Stimulated activated CD4-positive, alpha-beta T cell treated with anti-CD3 and anti-CD28 coated beads, TNF-alpha, amount 100 ng/mL, for 48 hours (primary cell): ENCODE measurements around the gene ACOT12.
"Not testable (repeated sequence)": the region's sequence is repeated elsewhere in the genome, so short reads cannot be mapped to it uniquely, and the experiment has no call there.

Experiments used
- DNase-seq, 3 donors: peaks; one replicate each; pipeline ENCODE4 v3.0.0-alpha.2; 2020; ENCODE audit warnings: low read depth in 3 of 3

ACOT12 gene

DNA sequence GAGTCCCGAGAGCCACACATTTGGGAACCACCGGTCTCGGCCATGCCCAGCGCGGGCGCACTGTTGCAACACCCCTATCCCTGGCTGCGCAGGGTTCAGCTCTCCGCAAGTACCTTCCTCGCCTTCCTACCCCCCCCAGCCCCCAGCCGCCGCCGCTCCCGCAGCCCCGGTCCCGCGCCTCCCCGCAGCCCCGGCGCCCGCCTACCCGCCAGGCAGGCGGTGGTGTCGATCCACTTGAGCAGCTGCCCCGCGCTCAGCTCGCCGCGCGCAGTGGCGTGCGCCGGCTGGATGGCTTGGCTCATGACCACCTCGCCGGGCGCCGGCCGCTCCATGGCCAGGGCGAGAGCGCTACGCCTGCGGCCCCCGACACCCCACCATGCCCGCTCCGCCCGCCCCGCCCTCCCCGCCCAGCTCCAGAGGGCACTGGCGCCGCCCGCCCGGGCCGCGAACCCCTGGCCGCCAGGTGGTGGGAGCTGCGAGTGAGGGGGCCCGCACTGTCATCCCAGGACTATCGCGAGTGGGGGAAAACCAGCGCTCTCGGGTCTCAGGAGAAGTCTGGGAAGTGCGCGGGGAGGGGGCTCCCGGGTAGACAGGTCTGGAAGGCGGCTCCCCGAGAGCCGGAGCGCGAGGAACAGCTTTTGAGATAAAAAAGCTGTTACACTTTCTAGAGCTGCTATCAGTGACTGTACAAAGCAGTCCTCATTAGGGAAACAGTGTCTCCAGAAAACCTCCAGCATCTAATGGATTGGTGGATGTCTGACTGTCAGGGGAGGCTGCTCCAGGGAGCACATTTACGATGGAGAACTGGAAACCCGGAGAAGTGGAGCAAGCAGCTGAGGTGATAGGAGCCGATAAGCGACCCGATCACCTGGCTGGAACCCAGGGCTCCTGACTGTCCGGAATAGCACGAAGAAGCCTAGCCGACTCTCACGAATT, at the start of gene ACOT12:
Gene ACOT12, minus strand, starts transcription at position 352 of the 936 bp plus-strand sequence. Its CDS starts 20 bp downstream, at position 332.
- DNase-seq: peak in 1 of 3 donors; percentile 4

DNA sequence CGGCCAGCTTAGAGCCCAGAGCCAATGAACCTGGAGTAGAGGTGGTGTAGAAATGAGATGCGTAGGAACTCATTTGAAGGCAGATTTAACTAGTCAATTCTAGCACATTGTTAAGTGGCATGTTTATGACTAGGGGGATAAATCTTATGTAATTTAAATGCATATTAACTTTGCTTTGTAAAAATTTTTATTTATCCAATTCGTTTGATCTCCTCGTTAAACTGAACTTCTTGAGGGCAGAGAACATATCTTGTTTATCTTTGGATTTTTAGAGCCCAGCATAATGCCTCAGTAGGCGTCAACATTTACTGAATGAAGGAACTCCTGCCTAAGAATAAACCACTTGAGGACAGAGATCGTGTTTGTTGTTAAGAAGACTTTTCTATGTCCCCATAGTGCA, 41.1 kb upstream of the ACOT12 start:
- no peak for DNase-seq

DNA sequence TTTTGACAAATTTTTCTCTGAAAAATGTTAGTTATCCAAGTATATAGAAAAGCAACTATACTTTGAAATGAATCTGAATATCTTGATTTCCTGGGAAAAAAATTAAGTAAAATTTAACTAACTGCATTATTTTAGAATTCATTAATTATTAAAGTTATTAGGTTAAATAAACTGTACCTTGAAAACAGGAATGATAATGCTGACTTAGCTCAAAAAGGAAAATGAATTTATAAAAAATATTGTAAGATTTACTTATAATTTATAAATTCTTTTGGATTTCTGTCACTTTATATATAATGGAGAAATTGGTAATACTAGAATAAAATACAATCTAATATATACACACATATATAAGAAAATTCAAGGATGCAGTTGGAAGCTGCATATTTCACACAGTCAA, 36.1 kb upstream of the ACOT12 start:
- no peak for DNase-seq

DNA sequence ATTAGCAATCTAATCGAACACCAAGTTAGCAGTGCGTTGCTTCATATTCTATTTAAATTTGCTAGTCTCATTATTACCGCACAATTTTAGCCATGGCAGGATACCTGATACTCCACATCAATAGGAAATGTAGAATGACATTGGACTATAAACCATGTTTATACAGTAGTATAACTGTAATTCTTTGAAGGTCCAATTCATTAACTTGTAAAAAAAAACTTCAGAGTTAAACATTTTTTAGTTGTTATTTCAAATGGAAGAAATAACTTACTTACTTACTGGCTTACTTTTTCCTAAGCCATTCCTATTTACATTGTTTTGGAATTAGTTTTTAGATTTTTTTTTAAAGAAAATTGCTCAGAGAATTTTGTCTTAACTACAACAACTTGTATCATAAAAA, 35.4 kb upstream of the ACOT12 start:
- no peak for DNase-seq

DNA sequence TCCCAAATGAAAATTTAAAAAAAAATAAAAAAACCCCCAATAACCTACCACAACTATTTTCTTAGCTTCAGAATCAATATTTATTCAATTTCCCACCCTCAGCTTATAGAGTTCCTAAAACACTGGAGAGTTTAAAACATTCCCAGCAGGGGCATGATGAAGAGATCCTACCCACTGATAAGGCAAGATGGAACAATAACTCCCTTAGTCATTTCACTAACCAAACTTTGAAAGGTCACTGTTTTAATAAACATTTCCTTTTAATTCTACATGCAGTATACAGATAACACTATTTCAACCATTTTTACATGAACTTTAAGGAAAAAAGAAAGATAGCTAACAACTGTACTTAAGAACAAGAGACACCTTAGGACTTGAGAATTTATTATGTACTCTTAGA, 34.9 kb upstream of the ACOT12 start:
- no peak for DNase-seq

DNA sequence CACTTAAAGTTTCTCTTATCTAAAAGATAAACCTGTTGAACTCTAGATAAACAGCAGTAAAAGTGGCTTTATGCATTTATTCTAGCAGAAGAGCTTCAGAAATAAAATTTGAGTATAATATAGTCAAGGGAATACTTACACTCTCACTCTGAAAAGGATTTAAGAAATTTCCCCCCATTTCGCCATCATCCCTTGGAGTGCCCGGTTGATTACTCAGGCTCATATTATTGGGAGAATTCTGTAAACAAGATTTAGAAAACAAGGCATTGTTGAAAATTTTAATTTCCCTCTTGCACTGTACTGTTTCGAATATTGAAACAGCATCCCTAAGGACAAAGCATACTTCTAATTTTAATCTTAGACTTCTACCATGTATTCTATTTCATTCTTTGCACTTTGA, 34.5 kb upstream of the ACOT12 start:
- no peak for DNase-seq

DNA sequence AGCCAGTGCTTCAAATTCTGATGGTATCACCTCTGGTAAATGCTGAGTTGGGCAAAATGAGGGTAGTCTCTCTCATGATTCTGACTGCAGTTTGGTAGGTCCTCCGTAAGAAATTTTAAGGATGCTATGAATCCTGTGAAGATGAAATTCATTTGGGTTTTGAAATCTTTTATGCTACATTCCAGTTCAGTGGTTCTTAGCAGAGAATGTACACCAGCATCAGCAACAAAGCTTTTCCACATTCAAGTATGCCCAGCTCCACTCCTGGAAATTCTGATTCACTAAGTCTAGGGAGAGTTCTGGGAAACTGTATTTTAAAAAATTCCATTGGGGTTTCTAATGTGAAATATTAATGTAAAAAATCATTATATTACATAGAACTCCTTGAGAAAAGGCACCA, 33.6 kb upstream of the ACOT12 start:
- DNase-seq: no peak

DNA sequence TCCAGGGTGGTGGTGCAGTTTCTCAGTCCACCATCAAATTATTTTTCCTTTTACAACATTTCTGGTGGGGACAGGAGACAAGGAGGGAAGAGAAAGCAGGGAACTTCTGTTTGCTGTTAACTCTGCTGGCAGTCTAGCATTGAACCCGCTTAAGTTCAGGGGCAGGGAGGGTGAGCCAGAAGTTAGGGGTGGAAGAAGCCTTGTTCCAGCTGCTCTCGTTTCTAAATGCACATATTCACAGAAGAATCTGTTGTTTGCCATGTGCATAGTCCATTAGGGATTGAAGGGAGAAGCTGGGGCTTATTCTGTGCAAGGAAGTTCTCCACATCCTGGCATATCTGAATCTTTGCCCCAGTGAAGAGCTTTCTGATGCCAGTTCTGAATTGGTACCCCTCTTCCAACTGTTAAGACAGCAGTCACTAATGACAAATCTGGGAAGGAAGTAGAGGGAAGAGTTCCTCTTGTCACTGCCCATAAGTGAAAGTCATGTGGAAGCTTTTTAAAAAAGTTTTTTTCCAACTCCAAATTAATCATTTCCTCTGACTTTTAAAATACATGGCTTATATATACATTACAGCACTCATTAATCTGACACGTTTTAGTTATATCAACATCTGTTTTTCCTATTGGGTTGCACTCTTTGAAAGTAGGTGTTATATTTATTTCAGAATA, 32.6 kb upstream of the ACOT12 start:
- no peak for DNase-seq

DNA sequence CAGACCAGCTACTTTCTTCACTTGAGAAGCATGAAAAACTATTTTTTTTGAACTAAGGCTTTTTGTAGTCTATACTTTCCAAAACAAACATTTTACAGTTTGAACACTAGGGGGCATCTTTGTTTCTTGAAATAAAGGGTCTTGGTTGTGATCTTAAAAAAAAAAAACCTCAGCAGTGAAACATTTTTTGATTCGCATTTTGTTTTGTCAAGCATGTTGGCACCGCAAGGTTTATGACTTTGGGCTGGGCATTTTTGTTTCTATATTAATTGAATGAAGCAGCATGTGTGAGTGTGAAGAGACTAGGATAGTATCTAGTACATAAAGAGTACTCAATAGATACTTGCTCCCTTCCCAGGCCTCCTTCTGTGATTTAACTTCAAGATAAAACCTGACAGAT, 31.6 kb upstream of the ACOT12 start:
- no peak for DNase-seq

DNA sequence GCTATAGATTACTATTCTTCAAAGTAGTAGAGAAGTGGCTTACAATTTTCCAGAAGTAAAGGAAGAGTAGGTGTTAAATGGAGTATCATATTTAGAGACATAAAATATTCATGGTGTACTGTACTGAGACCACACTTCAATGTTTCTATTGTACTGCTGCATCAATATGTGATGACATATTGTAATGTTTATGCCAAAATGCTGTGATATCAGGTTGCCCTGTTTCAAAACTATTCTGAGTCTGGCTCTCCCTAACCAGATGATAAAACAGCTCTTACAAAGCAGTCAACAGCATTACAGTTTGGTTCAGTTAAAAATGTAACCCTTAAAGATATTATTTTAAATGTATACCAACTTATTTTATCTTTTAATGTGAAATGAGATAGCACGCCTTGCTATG, 30.8 kb upstream of the ACOT12 start:
- no peak for DNase-seq

DNA sequence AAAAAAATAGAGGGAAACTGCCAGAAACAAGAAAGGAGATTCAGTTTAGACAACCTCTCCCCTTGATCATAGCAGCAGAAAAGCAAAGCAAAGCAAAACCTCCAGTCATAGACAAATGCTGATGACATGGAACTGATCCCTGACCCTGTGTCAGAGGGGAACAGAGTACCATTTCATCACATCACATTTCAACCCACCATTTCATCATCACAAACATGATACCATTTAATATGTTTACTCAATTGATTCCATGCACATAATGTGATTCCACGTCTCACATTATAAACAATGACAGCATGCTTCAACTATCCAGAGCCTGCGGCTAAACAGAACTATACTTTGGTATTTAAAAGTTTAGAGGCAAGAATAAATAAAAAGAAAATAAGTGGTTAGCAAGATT, 28.7 kb upstream of the ACOT12 start:
- no peak for DNase-seq

DNA sequence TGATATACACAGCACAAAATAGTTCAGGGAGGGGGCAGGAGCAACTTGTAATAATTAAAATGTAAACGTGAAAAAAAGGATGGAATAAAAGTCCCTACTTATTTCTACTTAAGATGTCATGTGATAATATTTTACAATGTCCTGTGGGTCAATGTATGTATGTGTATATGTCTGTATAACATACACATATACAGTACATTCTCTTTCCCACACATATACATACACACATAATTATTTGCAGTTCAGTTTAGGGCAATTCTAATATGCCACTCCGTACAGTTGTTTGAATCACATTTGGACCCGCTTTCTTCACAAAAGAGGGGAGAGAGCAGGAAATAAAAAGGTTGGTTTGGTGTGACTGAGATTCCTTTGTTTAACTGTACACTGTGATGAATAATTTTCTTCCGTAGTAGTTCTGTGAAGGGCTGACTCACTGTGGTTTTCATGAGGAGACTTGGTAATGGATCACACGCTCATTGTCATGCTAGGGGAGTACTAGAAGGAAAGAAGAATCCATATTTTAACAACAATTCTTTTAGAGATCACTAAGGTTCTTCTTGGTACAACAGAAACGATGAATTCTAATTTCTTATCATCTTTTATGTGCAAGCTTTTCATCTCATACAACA, 26.2 kb upstream of the ACOT12 start:
- peak in 1 of 3 donors; percentile 4 for DNase-seq

DNA sequence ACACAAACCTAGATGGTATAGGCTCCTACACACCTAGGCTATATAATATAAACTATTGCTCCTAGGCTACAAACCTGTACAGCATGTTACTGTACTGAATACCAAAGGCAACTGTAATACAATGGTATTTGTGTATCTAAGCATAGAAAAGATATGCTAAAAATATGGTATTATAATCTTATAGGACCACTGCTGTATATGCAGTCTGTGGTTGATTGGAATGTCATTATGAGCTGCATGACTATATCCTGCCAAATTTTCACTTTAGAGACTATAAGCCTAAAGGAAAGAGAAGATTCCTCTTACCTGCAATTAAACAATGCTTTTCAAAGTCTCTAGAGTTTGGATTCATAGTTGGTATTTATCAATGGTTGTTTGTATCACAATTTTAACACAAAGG, 24.7 kb upstream of the ACOT12 start:
- no peak for DNase-seq

DNA sequence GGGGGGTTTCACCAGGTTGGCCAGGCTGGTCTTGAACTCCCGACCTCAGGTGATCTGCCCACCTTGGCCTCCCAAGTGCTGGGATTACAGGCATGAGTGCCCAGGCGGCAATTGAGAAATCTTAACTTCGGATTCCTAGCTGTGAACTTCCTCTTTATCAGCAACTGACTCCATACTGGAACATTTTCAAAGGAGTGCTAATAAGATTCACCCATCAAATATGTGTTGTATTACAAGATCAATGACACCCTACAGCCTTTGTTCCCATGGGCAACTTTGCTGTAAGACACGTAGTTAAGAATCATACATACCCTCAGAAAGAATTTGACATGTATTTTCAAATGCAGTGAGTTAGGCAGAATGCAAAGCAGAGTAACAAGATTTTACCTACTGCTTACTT, 23.1 kb upstream of the ACOT12 start:
- DNase-seq: no peak

DNA sequence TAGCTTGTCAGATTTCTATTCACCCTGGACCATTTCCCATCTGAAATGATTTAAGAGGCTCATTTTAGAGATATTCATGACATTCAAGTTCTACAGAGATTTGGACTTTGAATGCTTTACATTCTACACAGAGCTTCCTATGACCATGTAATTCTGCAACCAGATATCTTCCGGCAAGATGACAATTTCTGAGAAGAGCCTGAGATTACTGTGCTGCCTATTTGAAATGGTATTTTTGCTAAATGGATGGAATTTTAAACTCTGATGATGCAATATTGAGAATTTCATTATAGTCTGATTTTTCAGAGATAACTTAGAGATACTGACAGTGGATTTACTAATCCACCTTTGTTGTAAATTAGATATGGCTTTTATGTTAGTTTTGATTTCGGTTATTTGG, 16.0 kb upstream of the ACOT12 start:
- no peak for DNase-seq

DNA sequence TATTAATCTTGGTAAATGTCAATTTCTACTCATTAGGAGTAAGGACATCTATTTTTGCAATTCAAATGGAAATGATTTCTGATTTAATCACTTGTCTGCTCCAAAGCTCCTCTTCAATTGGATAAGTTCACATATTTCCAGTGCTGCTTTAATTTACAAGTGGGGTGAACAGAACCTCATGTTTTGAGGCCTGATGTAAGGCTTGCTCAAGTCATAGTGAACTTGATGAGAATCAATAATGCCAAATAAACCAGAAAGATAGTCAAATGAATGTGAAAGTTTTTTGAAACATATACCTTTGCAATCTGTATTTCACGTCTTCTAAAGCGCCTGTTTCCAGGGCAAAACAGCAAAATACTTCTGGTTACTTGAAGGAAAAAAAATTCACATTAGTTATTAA, 15.4 kb upstream of the ACOT12 start:
- no peak for DNase-seq

DNA sequence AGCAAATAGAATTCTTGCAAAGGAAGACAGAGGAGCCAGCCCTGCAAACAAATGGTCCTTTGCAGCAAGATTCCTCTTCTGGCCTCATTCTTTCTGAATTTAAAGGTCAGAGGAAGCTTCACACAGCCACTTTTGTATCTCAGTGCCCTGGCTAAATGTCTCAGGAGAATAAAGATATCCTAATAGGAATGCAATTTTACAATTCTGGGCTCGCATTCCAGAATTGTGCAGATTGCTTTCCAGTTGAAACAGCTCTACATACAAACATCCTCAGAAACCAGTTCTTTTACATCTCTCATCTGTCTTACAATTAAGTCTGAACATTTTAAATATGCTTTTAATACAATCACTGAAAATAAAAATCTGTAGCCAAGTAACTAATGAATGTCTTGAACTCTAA, 14.6 kb upstream of the ACOT12 start:
- DNase-seq: no peak

DNA sequence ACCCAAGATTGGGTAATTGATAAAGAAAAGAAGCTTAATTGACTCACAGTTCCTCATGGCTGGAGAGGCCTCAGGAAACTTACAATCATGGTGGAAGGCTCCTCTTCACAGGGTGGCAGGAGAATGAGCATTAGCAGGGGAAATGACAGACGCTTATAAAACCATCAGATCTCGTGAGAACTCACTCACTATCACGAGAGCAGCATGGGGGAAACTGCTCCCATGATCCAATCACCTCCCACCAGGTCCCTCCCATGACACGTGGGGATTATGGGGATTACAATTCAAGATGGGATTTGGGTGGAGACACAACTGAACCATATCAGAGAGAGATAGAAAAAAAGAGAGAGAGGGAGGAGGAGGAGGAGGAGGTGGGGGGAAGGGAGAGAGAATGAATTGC, 13.9 kb upstream of the ACOT12 start:
- not testable (repeated sequence) for DNase-seq

DNA sequence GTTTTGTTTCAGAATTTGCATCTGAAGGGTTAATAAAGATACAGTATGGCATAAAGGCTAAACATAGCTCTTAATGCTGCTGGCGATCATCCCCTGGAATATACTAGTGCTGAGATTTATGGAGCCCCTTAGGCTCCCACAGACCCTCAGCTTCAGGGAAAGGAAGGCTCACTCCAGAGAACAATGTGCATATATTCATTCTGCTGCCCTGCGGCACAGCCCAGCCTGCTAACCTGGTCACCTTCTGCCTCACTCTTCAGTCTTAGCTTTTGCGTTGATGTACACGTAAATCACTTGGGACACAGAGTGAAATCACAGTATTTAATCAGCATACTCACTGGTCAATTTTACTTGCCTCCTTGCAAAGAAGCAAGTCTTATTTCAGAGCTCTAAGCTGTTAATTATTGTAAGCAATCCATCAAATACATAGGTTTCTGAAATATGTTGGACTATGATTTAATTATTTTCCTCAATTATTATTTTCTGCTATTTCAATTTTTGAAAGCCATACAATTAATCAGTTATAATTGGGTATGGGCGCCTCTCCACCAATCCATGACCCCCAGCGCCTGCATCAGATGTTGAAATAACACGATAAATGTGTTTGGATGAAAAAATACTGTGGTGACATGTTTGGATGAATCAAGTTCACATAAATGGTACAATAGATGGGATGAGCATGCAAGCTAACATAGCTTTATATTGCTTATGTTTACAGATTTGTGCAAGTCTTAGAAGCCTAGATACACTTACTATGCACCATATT, 11.4 kb upstream of the ACOT12 start:
- DNase-seq: no peak

DNA sequence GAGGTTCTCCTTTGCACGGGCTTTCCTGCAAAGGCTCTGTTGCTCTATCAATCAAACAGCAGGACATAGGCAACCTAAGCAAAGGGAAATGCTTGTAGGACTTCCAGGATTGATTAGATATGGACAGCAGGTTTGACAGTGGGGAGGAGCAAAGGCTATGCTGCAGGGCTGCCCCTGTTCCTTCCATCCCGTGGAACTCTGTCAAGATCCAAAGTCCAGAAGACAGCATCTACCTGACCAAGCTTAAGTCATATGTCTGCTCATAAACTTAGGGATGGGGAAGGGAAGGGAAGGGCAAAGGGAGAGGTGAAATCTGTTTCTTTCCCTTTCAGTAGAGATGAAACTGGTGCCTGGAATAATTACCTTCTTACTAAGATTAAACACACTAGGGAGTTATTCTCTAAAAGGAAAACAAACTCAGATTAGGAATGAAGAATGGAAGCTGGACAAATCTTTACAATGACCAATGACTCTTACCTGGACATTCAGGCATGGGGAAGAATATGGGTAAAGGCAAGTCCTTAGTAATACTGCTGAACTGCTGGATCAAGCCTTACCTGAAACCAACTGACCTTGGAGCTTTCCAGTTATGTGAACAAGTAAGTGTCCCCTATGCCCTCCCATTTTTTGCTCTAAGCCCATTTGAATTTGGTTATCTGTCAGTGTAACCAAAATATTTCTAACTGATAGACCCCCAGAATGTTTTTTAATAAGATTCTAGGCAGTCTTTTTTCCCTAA, 8.4 kb upstream of the ACOT12 start:
- DNase-seq: no peak

DNA sequence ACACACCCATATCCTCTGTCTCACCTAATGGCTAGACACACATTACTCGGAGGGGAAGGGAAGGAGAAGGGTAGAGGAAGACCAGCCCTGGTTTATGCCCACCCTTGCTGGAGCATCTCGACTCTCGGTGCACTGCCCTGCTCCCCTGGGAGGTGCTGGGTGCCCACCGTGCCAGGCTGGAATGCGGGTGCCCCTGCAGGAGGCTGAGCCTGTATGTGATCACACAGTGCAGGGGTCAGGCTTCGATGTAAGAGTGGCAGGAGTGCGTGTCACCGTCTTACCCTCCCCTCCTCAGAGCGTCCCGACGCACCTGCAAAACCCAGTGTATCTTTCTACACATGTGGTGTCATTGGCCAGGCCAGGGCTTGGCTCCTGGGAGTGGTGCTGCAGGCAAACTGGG, 7.3 kb upstream of the ACOT12 start:
- DNase-seq: no peak
